ENCODE measurements around the gene GJC2.

The GJC2 gene

GRCh38 chr1:228158151-228159007 lies 8.6 kb downstream of the GJC2 start:
- DNase-seq, result no peak

- no peak for DNase-seq
Observed at GRCh38 chr1:228159008-228159665, 9.4 kb downstream of the GJC2 start.

- no peak for DNase-seq
Observed at GRCh38 chr1:228160201-228160761, 10.6 kb downstream of the GJC2 start.

- no peak for DNase-seq
Observed at GRCh38 chr1:228161362-228161761, 11.6 kb downstream of the GJC2 start.

GRCh38 chr1:228161866-228162265 lies 12.1 kb downstream of the GJC2 start:
- no peak for DNase-seq

- DNase-seq, result no peak
Observed at GRCh38 chr1:228162286-228163006, 12.7 kb downstream of the GJC2 start.

- no peak for DNase-seq
Observed at GRCh38 chr1:228163007-228163753, 13.4 kb downstream of the GJC2 start.

GRCh38 chr1:228163776-228164519 lies 14.2 kb downstream of the GJC2 start:
- DNase-seq, result no peak

- no peak for DNase-seq
Observed at GRCh38 chr1:228164561-228165371, 15.0 kb downstream of the GJC2 start.

- peak; percentile 98 to 99 for DNase-seq
Observed at GRCh38 chr1:228165372-228166169, 15.8 kb downstream of the GJC2 start, which contains the start of gene IBA57. IBA57 (plus strand) TSS chr1:228165804; CDS start chr1:228165817, 13 bp downstream.

- DNase-seq, result peak; percentile 21 to 65
Observed at GRCh38 chr1:228166170-228166936, 16.6 kb downstream of the GJC2 start.

GRCh38 chr1:228168563-228169270 lies 19.0 kb downstream of the GJC2 start:
- DNase-seq, result no peak

- no peak for DNase-seq
Observed at GRCh38 chr1:228169345-228169744, 19.6 kb downstream of the GJC2 start.

GRCh38 chr1:228170666-228171065 lies 20.9 kb downstream of the GJC2 start:
- DNase-seq, result no peak

- no peak for DNase-seq
Observed at GRCh38 chr1:228171221-228171891, 21.6 kb downstream of the GJC2 start.

- no peak for DNase-seq
Observed at GRCh38 chr1:228172591-228173527, 23.1 kb downstream of the GJC2 start.
